Measurements from ENCODE around the gene RNF14.
A peak's percentile ranks its signal among the peaks of the same experiment; 100 is the strongest.
"Not testable (repeated sequence)": the region's sequence is repeated elsewhere in the genome, so short reads cannot be mapped to it uniquely, and the experiment has no call there.

RNF14 gene

DNA sequence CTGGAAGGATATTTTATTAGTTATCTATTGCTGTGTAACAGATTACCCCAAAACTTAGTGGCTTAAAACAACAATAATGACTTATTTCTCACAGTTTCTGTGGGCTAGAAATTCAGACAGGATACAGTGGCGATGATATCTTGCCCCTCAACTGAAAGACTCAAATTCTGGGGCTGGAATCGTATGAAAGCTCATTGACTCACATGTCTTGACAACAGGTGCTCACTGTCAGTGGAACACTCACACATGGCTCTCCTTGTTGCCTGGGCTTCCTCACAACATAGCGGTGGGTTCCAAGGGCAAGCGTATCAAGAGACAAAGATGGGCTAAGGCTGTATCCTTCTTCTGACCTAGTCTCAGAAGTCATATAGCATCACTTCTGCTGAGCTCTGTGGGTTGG lies 47.7 kb downstream of the RNF14 start:
- DNase-seq = no peak

GRCh38 chr5:142017832-142018427 lies 49.0 kb downstream of the RNF14 start:
- no peak for DNase-seq

- no peak for DNase-seq
These were observed 51.3 kb downstream of the RNF14 start for GRCh38 chr5:142020122-142020659.

- no peak for DNase-seq
These were observed 54.9 kb downstream of the RNF14 start for GRCh38 chr5:142023836-142024235.

DNA sequence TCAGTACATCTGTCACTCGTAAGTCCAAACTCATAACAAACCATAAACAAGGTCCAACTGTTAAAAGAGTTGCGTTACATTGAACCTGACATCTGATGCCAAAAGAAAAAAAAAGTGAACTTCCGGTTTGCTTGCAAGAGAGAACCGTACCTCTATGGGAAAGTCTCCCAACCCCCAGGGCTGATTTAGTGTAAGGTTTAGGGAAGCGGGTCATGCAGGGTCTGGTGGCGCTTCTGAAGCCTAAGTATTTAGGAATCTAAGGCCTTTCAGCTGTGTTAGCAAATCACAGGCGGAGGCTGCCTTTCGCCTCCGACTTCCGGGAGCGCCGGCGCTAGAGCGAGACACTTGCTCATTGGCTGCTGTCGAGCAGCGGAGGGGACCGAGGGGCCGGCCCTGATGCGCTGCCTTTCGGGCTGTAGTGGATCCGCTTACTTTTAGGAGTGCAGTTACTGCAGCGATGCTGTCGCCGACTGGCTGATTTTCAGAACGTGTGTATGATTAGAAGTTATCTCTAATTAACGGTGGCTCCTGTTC lies 55.9 kb downstream of the RNF14 start:
- DNase-seq = peak; percentile 83

DNA sequence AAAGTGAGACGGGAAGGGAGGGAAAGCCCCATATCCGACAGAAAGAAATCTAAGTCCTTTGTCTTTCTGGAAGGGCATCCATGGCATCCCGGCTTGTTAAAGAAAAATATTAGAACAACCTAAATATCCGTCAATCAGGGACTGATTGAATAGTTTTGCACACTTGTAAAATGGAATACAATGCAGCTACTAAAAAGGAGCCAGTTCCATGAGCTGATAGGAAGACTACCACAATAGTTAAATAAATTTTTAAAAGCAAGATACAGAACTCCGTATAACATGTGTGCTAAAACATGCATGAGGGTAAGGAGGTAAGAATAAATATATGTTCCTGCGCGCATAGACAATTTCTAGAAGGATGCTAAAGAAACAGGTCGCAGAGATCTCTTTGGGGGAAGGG lies 56.7 kb downstream of the RNF14 start:
- no peak for DNase-seq

DNA sequence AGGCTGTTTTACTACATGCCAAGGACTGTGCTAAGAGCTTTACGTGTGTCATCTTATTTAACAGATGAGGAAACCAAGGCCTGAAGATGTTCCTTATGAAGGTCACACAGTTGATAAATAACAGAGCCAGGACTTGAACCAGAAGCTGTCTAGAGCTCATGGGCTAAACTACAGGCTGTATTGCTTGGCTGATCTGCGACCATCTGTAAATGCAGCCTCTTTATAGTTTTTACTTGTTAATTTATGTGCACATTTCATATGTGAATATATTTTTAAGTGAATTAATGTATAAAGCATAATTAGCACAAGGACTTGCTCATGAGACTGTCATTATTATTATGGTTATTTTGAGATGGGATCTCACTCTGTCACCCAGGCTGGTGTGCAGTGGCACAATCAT lies 63.2 kb downstream of the RNF14 start:
- no peak for DNase-seq

GRCh38 chr5:142032747-142033631 lies 64.1 kb downstream of the RNF14 start:
- DNase-seq = no peak

DNA sequence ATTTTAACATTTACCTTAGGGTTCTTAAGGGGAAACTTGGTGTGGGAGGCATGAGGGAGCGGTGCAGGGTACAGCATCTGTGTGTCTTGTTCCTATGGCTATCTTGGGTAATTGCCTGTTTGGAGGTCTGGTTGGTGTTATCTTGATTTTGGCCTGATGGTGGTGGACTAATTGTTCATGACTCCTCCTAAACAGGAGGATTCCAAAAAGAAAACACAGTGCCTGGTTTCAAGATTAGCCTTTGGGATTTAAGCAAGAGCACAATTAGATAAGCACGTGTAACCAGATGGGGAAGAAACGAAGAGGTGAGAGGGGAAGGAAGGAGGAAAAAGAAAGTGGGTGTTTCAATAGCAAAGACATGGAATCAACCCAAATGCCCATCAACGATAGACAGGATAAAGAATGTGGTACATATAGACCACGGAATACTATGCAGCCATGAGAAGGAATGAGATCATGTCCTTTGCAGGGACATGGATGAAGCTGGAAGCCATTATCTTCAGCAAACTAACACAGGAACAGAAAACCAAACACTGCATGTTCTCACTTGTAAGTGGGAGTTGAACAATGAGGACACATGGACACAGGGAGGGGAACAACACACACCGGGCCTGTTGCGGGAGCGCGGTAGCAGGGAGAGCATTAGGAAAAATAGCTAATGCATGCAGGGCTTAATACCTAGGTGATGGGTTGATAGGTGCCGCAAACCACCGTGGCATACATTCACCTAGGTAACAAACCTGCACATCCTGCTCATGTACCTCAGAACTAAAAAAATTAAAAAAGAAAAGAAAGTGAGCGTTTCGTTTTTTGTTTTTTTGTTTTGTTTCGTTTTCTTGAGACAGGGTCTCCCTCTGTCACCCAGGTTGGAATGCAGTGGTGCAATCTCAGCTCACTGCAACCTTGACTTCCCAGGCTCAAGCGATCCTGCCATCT lies 65.0 kb downstream of the RNF14 start:
- not testable (repeated sequence) for DNase-seq

- DNase-seq = no peak
These were observed 66.1 kb downstream of the RNF14 start for GRCh38 chr5:142034994-142035393.

GRCh38 chr5:142036918-142037317 lies 68.0 kb downstream of the RNF14 start:
- no peak for DNase-seq

GRCh38 chr5:142037599-142037998 lies 68.7 kb downstream of the RNF14 start:
- not testable (repeated sequence) for DNase-seq

GRCh38 chr5:142038735-142039134 lies 69.8 kb downstream of the RNF14 start:
- DNase-seq = no peak

Measured in CD4-positive, alpha-beta T cell treated with Interleukin-15 for 1 hour (primary cell).